Measurements from ENCODE around the gene EIF4B.
A peak's percentile ranks its signal among the peaks of the same experiment; 100 is the strongest.

The EIF4B gene

DNA sequence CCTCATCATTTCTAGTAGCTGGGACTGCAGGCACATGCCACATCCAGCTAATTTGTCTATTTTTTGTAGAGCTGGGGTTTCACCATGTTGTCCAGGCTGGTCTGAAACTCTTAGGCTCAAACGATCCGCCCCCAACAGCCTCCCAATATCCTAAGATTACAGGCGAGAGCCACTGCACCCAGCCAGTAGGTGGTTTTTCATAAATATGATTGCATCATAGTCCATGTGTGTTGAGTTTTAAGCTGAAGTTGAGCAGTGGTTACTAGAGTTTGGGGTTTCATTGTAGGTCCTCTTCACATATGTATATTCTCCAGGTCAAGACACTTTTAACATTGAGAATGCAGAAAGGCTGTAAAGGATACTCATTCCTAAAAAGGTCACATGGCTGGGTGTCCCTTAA, 30.5 kb downstream of the EIF4B start:
- DNase-seq (ENCODE audit: insufficient read length) (no peak), FAIRE-seq (no peak)
- TF ChIP-seq POLR2A (IDR thresholded peaks at IDR 0.05; ENCODE audit: low read depth, low read length) (no peak), TAF1 (IDR thresholded peaks at IDR 0.05; ENCODE audit: borderline replicate concordance, low read depth, low read length) (no peak), POLR2AphosphoS5 (IDR thresholded peaks at IDR 0.05; ENCODE audit: low read depth, low read length) (no peak)

GRCh38 chr12:53039851-53040250, 33.6 kb downstream of the EIF4B start:
- FAIRE-seq, result no peak
- TF ChIP-seq POLR2A (IDR thresholded peaks at IDR 0.05; ENCODE audit: low read depth, low read length) (no peak), TAF1 (IDR thresholded peaks at IDR 0.05; ENCODE audit: borderline replicate concordance, low read depth, low read length) (no peak), POLR2AphosphoS5 (IDR thresholded peaks at IDR 0.05; ENCODE audit: low read depth, low read length) (no peak)
- DNase-seq (ENCODE audit: insufficient read length), result no peak

- FAIRE-seq, result no peak
- no peak for DNase-seq (ENCODE audit: insufficient read length)
- TF ChIP-seq POLR2AphosphoS5 (IDR thresholded peaks at IDR 0.05; ENCODE audit: low read depth, low read length), result peak; percentile 73
- TF ChIP-seq POLR2A (IDR thresholded peaks at IDR 0.05; ENCODE audit: low read depth, low read length), result peak; percentile 60; the same call in 1 of the 2 replicates
- no peak for TF ChIP-seq TAF1 (IDR thresholded peaks at IDR 0.05; ENCODE audit: borderline replicate concordance, low read depth, low read length)
Measured at GRCh38 chr12:53042607-53043454, 36.6 kb downstream of the EIF4B start.

DNA sequence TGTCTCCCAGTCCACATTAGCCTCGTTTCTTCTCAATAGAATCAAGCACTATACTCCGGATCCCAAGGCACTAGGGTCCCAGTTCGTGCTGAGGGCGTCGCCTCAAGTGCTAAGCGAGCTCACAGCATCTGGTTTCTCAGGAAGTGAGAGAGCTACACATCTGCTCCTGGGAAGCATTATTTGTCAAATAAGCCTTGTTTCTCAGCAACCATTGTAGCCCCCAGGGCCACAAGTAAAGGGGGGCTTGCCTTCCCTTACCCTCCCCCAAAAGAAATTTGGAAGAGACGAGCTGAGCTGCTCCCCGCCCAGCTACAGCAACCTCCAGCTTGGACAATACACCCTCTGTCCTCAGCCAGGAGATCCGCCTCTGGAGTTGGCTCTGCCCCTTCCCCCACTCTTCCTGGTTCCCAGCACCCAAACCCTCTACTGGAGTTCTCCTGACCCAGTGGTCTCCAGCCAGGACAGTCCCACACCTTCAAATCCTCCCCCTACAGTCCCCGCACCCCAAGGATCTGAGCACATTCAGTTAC, 37.9 kb downstream of the EIF4B start:
- FAIRE-seq, result no peak
- TF ChIP-seq POLR2AphosphoS5 (IDR thresholded peaks at IDR 0.05; ENCODE audit: low read depth, low read length) (no peak), POLR2A (IDR thresholded peaks at IDR 0.05; ENCODE audit: low read depth, low read length) (no peak), TAF1 (IDR thresholded peaks at IDR 0.05; ENCODE audit: borderline replicate concordance, low read depth, low read length) (no peak)
- DNase-seq (ENCODE audit: insufficient read length), result no peak

GRCh38 chr12:53044896-53045695, 38.8 kb downstream of the EIF4B start:
- no peak for TF ChIP-seq TAF1 (IDR thresholded peaks at IDR 0.05; ENCODE audit: borderline replicate concordance, low read depth, low read length)
- FAIRE-seq (no peak), DNase-seq (ENCODE audit: insufficient read length) (no peak)

DNA sequence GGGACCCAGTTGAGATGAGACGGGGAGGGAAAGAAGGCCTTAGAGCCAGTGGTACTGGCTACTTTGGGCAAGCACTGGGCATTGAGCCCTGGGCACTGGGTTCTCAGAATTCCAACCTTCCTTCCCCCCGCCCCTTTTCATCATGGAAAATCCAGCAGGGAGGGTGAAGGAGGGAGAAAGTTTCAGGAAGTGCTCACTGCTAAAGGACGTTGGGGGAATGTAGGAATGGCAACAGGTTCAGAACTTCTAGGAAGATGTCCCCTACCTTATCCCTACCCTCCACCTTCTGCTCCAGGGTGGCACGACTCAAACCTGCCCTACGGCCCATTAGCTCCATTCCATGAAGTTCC, 39.4 kb downstream of the EIF4B start:
- no peak for DNase-seq (ENCODE audit: insufficient read length)
- TF ChIP-seq TAF1 (IDR thresholded peaks at IDR 0.05; ENCODE audit: borderline replicate concordance, low read depth, low read length) (no peak), POLR2A (IDR thresholded peaks at IDR 0.05; ENCODE audit: low read depth, low read length) (no peak), POLR2AphosphoS5 (IDR thresholded peaks at IDR 0.05; ENCODE audit: low read depth, low read length) (no peak)
- no peak for FAIRE-seq

DNA sequence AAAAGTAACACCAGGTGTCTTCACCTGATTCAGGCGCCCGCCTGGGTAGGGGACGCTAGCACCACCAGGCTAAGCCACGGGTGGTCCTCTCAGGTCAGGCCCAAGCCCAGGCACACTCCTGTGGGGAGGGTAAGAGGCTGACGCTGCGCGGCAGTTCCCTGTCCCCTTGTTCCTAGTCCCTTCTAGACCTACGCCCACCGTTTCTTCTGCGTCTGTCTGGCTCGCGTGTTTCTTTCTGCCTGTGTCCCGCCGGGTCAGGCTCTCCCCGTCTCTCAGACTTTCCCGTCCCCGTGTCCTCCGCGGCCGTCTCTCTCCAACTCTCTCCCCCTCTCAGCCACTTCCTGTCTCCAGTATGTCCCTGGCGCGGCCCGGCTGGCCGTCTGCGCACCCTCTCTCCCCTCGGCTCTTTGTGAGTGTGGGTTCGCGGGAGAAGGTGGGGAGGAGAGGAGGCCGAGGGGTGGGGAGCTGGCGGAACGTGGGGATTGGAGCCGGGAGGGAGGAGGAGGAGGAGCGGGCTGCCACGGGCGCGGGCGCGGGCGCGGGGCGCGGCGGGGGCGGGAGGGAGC, 40.5 kb downstream of the EIF4B start:
- no peak for FAIRE-seq
- DNase-seq (ENCODE audit: insufficient read length), result peak; percentile 57
- no peak for TF ChIP-seq POLR2A (IDR thresholded peaks at IDR 0.05; ENCODE audit: low read depth, low read length)

DNA sequence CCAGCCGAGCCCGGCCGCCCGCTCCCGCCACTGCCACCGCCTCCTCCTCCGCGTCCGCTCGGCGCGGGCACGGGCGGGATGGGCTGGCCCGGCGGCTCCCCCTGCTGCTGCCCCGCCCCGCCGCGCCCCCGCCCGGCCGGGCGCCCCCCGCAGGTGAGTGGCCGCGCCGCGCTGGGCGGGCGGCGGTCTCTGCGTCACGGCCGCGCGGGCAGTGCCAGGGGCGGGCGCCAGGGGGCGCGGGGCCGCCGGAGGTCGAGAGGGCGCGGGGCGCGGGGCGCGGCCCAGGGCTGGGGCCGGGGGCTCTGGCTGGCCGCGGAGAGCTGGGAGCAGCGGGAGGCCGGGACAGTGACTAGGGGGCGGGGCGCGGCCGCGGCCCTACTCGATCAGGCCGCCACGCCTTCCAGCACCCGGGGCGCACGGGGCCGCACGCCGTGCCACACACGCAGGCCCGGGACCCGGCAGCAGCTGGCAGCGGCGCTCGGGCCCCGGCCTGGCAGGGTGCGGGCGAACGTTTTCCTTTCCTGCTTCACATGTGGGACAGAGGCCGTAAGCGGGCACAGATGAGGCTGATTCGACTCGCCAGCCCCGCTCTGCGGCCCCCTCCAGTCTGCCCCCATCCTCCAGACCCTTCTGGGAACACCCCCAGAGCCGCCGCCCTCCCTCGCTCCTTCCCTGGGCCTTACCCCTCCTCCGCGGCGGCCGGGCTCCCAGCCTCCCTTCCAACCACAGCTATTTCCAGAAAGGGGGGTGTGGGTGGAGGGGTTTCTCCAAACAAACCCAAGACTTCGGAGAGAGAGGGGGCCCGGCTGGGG, 41.2 kb downstream of the EIF4B start:
- DNase-seq (ENCODE audit: insufficient read length) (peak; percentile 86), FAIRE-seq (peak; percentile 5)
- TF ChIP-seq TAF1 (IDR thresholded peaks at IDR 0.05; ENCODE audit: borderline replicate concordance, low read depth, low read length) (no peak), POLR2A (IDR thresholded peaks at IDR 0.05; ENCODE audit: low read depth, low read length) (no peak), POLR2AphosphoS5 (IDR thresholded peaks at IDR 0.05; ENCODE audit: low read depth, low read length) (no peak)

GRCh38 chr12:53048033-53048779, 42.0 kb downstream of the EIF4B start:
- no peak for TF ChIP-seq POLR2AphosphoS5 (IDR thresholded peaks at IDR 0.05; ENCODE audit: low read depth, low read length)
- TF ChIP-seq POLR2A (IDR thresholded peaks at IDR 0.05; ENCODE audit: low read depth, low read length), result no peak
- TF ChIP-seq TAF1 (IDR thresholded peaks at IDR 0.05; ENCODE audit: borderline replicate concordance, low read depth, low read length), result no peak
- DNase-seq (ENCODE audit: insufficient read length) (peak; percentile 2), FAIRE-seq (no peak)

DNA sequence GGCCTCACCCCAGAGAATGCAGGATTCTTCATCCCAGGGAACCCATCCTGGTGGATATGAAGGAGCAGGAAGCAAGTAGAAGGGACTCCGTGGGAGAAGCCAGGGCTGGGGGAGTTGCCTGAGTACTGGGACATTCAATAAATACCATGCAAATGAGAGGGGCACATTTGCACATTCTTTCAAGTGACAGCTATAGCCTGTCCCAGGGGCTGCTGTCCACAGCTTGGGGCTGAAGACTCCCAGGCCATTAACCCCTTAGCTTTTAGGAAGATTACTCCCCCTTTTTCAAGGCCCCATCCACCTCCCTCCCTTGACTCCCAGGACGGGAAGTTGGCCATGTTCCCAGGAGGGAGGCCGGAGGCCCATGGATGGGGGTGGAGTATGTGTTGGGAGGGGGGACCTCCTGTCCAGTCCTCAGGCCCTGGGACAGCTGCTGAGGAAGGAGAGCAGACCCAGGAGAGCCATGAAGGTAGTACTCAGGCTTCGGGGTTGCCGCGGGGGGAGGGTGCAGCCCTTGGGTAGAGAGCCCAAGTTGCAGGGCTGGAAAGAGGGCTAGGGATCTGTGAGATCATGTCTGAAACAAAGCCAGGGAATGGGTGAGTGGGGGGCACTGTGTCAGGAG, 42.6 kb downstream of the EIF4B start:
- DNase-seq (ENCODE audit: insufficient read length) (peak; percentile 2), FAIRE-seq (no peak)
- TF ChIP-seq POLR2A (IDR thresholded peaks at IDR 0.05; ENCODE audit: low read depth, low read length), result no peak
- TF ChIP-seq POLR2AphosphoS5 (IDR thresholded peaks at IDR 0.05; ENCODE audit: low read depth, low read length), result no peak
- TF ChIP-seq TAF1 (IDR thresholded peaks at IDR 0.05; ENCODE audit: borderline replicate concordance, low read depth, low read length), result no peak

All from GM12892 (cell line).